Diencephalon (tissue), 1 donor: Measurements from ENCODE around the gene ASB6. TPM values are rescaled to one million over a fixed set of nuclear protein-coding genes. Genes with fewer than 3 reads are reported as not detected.

ENCODE experiments used
- total RNA-seq: library from RNA; depleted of rRNA; stranded (reverse); fragments of >200 nt; gene quantifications from one replicate; pipeline ENCODE4 v1.2.3, GENCODE V29; 2014

Gene ASB6, protein sequence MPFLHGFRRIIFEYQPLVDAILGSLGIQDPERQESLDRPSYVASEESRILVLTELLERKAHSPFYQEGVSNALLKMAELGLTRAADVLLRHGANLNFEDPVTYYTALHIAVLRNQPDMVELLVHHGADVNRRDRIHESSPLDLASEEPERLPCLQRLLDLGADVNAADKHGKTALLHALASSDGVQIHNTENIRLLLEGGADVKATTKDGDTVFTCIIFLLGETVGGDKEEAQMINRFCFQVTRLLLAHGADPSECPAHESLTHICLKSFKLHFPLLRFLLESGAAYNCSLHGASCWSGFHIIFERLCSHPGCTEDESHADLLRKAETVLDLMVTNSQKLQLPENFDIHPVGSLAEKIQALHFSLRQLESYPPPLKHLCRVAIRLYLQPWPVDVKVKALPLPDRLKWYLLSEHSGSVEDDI
- 18.2 TPM for total RNA-seq

GRCh38 chr9:129641750-129642585 is at the start of gene ASB6:
ASB6 (minus strand) TSS chr9:129642151; CDS start chr9:129641999, 152 bp downstream.

DNA sequence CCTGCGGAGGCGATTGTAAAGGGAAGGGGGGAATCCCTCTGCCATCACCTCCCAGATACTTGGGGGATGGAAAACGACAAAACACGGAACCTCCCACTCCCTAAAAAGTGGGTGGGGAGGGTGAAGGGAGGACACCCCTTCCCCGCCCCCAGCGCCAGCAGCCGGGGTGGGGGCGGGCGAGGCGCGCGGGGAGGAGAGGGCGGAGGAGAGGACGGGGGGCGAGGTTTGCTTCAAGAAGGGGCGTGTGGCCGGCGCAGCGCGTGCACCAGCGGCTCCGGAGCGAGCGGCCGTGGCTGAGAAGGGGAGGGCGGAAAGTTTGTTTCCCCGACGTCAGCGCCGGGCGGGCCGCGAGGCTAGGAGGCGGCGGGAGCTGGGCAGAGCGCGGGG is 23.4 kb upstream of the ASB6 start, which contains the start of gene PRRX2:
Gene PRRX2, plus strand, starts transcription at position 259 of the 387 bp plus-strand sequence. CDS start 221 bp downstream, outside the sequence.

GRCh38 chr9:129626079-129626624 is 15.8 kb downstream of the ASB6 start, which contains the start of gene NTMT1:
NTMT1 (plus strand) TSS chr9:129626163; CDS start chr9:129632704, 6,541 bp downstream.

DNA sequence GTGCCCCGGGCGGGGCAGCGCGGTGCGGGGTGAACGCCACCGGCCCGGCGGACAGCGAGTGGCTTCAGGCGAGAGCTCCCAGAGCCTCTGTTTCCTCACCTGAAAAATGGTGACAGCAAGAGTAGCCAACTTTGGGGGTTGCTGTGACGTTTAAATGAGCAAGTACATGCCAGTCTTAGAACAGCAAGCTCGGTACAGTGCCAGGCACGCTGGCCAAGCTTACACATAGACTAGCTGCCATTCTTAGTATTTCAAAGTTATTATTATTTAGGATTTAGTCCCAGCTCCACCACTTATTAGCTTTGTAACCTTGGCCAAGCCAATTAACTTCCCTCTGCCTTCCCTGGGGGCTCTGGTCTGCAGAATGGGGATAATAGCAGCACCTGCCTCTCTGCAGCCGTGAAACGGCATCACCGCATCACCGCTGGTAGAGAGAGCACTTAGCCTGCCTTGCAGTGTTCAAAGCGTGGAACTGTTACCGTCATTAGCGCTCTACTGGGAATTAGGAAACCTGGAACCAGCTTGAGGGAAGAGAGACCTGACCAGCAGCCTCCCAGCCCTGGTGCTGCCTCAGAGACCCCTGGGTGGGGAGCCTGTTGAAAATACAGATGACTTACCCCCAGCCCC is 21.2 kb downstream of the ASB6 start, which contains the start of gene C9orf50:
Gene C9orf50, minus strand, starts transcription at position 433 of the 627 bp plus-strand sequence. CDS start 527 bp downstream, outside the sequence.

Other genes starting within 250 kb of the ASB6 start
- gene C9orf50, start 21.1 kb downstream of the ASB6 start, total RNA-seq: 0.23 TPM
- gene NTMT1, start 16.0 kb downstream of the ASB6 start, total RNA-seq: 17.8 TPM
- gene PRRX2, start 23.5 kb upstream of the ASB6 start, total RNA-seq: not detected
- gene PTGES, start 110.9 kb upstream of the ASB6 start, total RNA-seq: 9.5 TPM
- 41.1 TPM for gene TOR1B, start 161.0 kb upstream of the ASB6 start, total RNA-seq
- gene TOR1A, start 182.0 kb upstream of the ASB6 start, total RNA-seq: 32.3 TPM
- 37.8 TPM for gene C9orf78, start 193.1 kb upstream of the ASB6 start, total RNA-seq
- gene USP20, start 193.3 kb upstream of the ASB6 start, total RNA-seq: 14.1 TPM